Activated CD8-positive, alpha-beta T cell treated with anti-CD3 and anti-CD28 coated beads for 36 hours (primary cell): ENCODE measurements around the gene INPP5K. TPM values are rescaled to one million over a fixed set of nuclear protein-coding genes. Genes with fewer than 3 reads are reported as not detected.

Experiments
- ATAC-seq: fragments of 200-7000 bp; cut with Tn5 transposase; one replicate; pipeline ENCODE4 v1.10.0; 2021; ENCODE audit warnings: mild to moderate bottlenecking, moderate library complexity
- CTCF ChIA-PET: fragments of 350-600 bp; sonication (Branson Sonifier 250); formaldehyde crosslinking; loops from one replicate; lab custom pipeline; 2021; ENCODE audit warnings: antibody characterized with exemption; lab: Charles Lee
- POLR2A ChIA-PET: fragments of 350-600 bp; sonication (Branson Sonifier 250); formaldehyde crosslinking; loops from one replicate; lab custom pipeline; 2021; ENCODE audit warnings: antibody characterized with exemption; lab: Charles Lee
- DNase-seq: peaks from one replicate; pipeline ENCODE4 v3.0.0-alpha.2; 2020
- H3K27ac Mint-ChIP-seq: one replicate; pipeline ENCODE4 v1.8.0; 2021; ENCODE audit warnings: mild to moderate bottlenecking, mixed read lengths
- H3K27me3 Mint-ChIP-seq: one replicate; pipeline ENCODE4 v1.8.0; 2021; ENCODE audit warnings: mixed read lengths
- H3K36me3 Mint-ChIP-seq: one replicate; pipeline ENCODE4 v1.8.0; 2021; ENCODE audit warnings: low read depth, mixed read lengths
- H3K4me1 Mint-ChIP-seq: one replicate; pipeline ENCODE4 v1.8.0; 2021; ENCODE audit warnings: low read depth, mixed read lengths
- H3K4me3 Mint-ChIP-seq: one replicate; pipeline ENCODE4 v1.8.0; 2021; ENCODE audit warnings: mild to moderate bottlenecking, moderate library complexity, mixed read lengths
- H3K9me3 Mint-ChIP-seq: one replicate; pipeline ENCODE4 v1.8.0; 2021; ENCODE audit warnings: mixed read lengths
- CTCF ChIP-seq: fragments of 200-600 bp; IDR thresholded peaks from one replicate; pipeline ENCODE4 v1.8.0; 2022; ENCODE audit warnings: antibody characterized with exemption, mild to moderate bottlenecking
- intact Hi-C: fragments of 100-400 bp; cut with micrococcal nuclease; formaldehyde crosslinking; loops from one replicate; pipeline ENCODE4 v1.10.0; 2022
- total RNA-seq, 2 experiments: library from RNA; stranded (reverse); gene quantifications; one replicate each; pipeline ENCODE4 v1.2.3, GENCODE V29; 2021

INPP5K gene
- total RNA-seq, 2 experiments from 2014 or later, result 16.5 to 16.7 TPM

- no peak for ATAC-seq
- ChIA-PET CTCF (interaction anchor here (1.3 kb wide), 1 partner anchor 8 kb away, joined by 3 read pairs; no protein-coding TSS in a partner anchor), POLR2A (interaction anchor here (1.1 to 1.2 kb wide), 3 partner anchors 31 to 133 kb away, joined by 3 read pairs; partner anchors contain the start of gene CRK)
- Mint-ChIP-seq H3K36me3 (no peaks in the 10 kb centered on the region), H3K27ac (no peak overlapping the region), H3K4me1 (peaks cover 6% of the 10 kb centered on the region), H3K9me3 (no peaks in the 10 kb centered on the region), H3K27me3 (peaks cover 3% of the 10 kb centered on the region), H3K4me3 (no peak overlapping the region)
- no peak for TF ChIP-seq CTCF
- DNase-seq, result no peak
- intact Hi-C loops, result no loop called here
Measured at GRCh38 chr17:1495265-1495989, 21.0 kb downstream of the INPP5K start.

- no peak for ATAC-seq
- Mint-ChIP-seq H3K4me1 (peaks cover 7% of the 10 kb centered on the region), H3K4me3 (no peak overlapping the region), H3K27ac (no peak overlapping the region), H3K9me3 (no peaks in the 10 kb centered on the region), H3K27me3 (peaks cover 4% of the 10 kb centered on the region), H3K36me3 (no peaks in the 10 kb centered on the region)
- intact Hi-C loops, result no loop called here
- ChIA-PET POLR2A (interaction anchor here (1.1 kb wide), 2 partner anchors 39 to 132 kb away, joined by 3 read pairs; partner anchors contain the start of gene CRK), CTCF (no interaction called here)
- no peak for DNase-seq
- no peak for TF ChIP-seq CTCF
Measured at GRCh38 chr17:1494736-1495253, 21.6 kb downstream of the INPP5K start.

- Mint-ChIP-seq H3K9me3 (no peaks in the 10 kb centered on the region), H3K4me3 (no peak overlapping the region), H3K27ac (no peak overlapping the region), H3K4me1 (peaks cover 7% of the 10 kb centered on the region), H3K36me3 (no peaks in the 10 kb centered on the region), H3K27me3 (peaks cover 4% of the 10 kb centered on the region)
- POLR2A ChIA-PET, result no interaction called here
- intact Hi-C loops, result no loop called here
- no peak for TF ChIP-seq CTCF
- no peak for ATAC-seq
- DNase-seq, result no peak
- CTCF ChIA-PET, result no interaction called here
Measured at GRCh38 chr17:1494203-1494602, 22.2 kb downstream of the INPP5K start.

- peaks cover 8% of the 10 kb centered on the region for H3K4me1 Mint-ChIP-seq
- H3K27ac Mint-ChIP-seq, result no peak overlapping the region
- ChIA-PET POLR2A (interaction anchor here (0.7 to 1.0 kb wide), 2 partner anchors 12 to 30 kb away, joined by 3 read pairs; no protein-coding TSS in a partner anchor), CTCF (interaction anchor here (0.8 to 1.6 kb wide), 4 partner anchors 23 to 156 kb away, joined by 3 to 5 read pairs (median 4); partner anchors contain the start of genes INPP5K and RILP)
- no peaks in the 10 kb centered on the region for H3K9me3 Mint-ChIP-seq
- no peak for ATAC-seq
- no peak overlapping the region for H3K4me3 Mint-ChIP-seq
- no peak for TF ChIP-seq CTCF
- H3K27me3 Mint-ChIP-seq, result peaks cover 4% of the 10 kb centered on the region
- H3K36me3 Mint-ChIP-seq, result no peaks in the 10 kb centered on the region
- intact Hi-C loops, result no loop called here
- DNase-seq, result no peak
Measured at GRCh38 chr17:1493291-1493980, 23.0 kb downstream of the INPP5K start.
